CD4-positive, CD25-positive, alpha-beta regulatory T cell (primary cell): ENCODE results near the gene TMEM62. TPM values are rescaled to one million over a fixed set of nuclear protein-coding genes. Genes with fewer than 3 reads are reported as not detected.

Experiments
- ATAC-seq, 2 donors: fragments of 150-1000 bp; cut with Tn5 transposase; one replicate each; pipeline ENCODE4 v1.10.0; 2021; ENCODE audit warnings: low read depth in 2 of 2, moderate number of reproducible peaks in 2 of 2, moderate library complexity in 1 of 2
- DNase-seq, 3 donors: peaks; one replicate each; pipeline versions ENCODE4 v3.0.0 to v3.0.0-alpha.2; 2012 to 2022; ENCODE audit warnings: mixed read lengths in 1 of 3
- H3K27ac ChIP-seq: one replicate; pipeline ENCODE4 v1.7.0; 2013; ENCODE audit warnings: mild to moderate bottlenecking, low read length; ENCODE audit not compliant: insufficient read depth, poor library complexity, severe bottlenecking
- H3K27me3 ChIP-seq: one replicate; pipeline ENCODE4 v1.7.0; 2013; ENCODE audit warnings: low read length; ENCODE audit not compliant: control insufficient read depth, insufficient read depth
- H3K36me3 ChIP-seq: one replicate; pipeline ENCODE4 v1.7.0; 2013; ENCODE audit warnings: mild to moderate bottlenecking, low read length, moderate library complexity; ENCODE audit not compliant: control insufficient read depth, insufficient read depth
- H3K4me1 ChIP-seq: 2 replicates; pipeline ENCODE4 v1.7.0; 2013; ENCODE audit warnings: mild to moderate bottlenecking, low read length; ENCODE audit not compliant: insufficient read depth, control insufficient read depth, poor library complexity, severe bottlenecking
- H3K4me3 ChIP-seq: one replicate; pipeline ENCODE4 v1.7.0; 2013; ENCODE audit warnings: low read depth, mild to moderate bottlenecking, low read length, moderate library complexity
- H3K9me3 ChIP-seq, 2 experiments: 1 replicate in 1 of 2; 2 replicates in 1 of 2; pipeline ENCODE4 v1.7.0; 2013; ENCODE audit warnings: low read length in 2 of 2, mild to moderate bottlenecking in 1 of 2, moderate library complexity in 1 of 2; ENCODE audit not compliant: control insufficient read depth in 2 of 2
- H3K27ac Mint-ChIP-seq, 3 donors: one replicate each; pipeline ENCODE4 v1.8.0; 2020 to 2022; ENCODE audit warnings: mild to moderate bottlenecking in 3 of 3, mixed read lengths in 3 of 3, moderate library complexity in 2 of 3
- H3K27me3 Mint-ChIP-seq: one replicate; pipeline ENCODE4 v1.8.0; 2022; ENCODE audit warnings: mild to moderate bottlenecking, mixed read lengths
- H3K36me3 Mint-ChIP-seq: one replicate; pipeline ENCODE4 v1.8.0; 2020; ENCODE audit warnings: mixed read lengths
- H3K4me1 Mint-ChIP-seq, 4 donors: one replicate each; pipeline ENCODE4 v1.8.0; 2020 to 2022; ENCODE audit warnings: mixed read lengths in 4 of 4, mild to moderate bottlenecking in 1 of 4
- H3K4me3 Mint-ChIP-seq, 4 donors: one replicate each; pipeline ENCODE4 v1.8.0; 2020 to 2022; ENCODE audit warnings: mild to moderate bottlenecking in 4 of 4, mixed read lengths in 4 of 4, moderate library complexity in 3 of 4
- H3K9me3 Mint-ChIP-seq, 7 donors: one replicate each; pipeline ENCODE4 v1.8.0; 2020 to 2022; ENCODE audit warnings: mixed read lengths in 7 of 7, mild to moderate bottlenecking in 3 of 7, moderate library complexity in 2 of 7
- polyA plus RNA-seq, 4 donors: library from polyadenylated mRNA; unstranded; fragments of 300-500 nt; fragmentation: Illumina TruSeq; gene quantifications; one replicate each; pipeline ENCODE4 v1.2.3, GENCODE V29; 2021
- total RNA-seq: library from RNA; stranded (reverse); gene quantifications from one replicate; pipeline ENCODE4 v1.2.3, GENCODE V29; 2022

TMEM62 gene
- total and polyA plus RNA-seq, 5 donors from 2014 or later, result 11.4 to 30.0 (median 15.6) TPM

DNA sequence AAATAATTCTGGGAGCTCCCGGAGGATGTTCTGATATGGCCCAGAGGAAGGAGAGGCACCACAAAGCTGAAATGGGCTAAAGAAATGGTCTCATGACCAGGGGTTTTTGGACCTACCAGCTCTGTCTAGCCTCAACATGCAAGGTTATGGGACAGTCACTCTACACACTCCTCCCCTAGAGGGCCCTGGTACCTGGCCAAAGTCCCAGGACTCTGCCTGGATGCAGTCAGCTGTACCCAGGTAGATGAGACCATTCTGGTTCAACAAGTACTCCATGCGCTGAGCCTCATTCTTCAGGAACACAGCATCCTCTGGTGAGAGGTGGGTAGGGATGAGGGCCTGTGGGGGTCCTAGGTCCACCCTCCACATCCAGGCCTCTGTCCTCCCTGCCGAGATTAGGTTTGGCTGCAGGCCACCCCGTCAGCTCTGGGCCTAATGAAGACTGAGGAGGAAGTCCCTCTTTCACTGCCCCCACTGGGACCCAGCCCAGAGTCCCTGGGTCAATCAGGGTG is 77.9 kb downstream of the TMEM62 start:
- peaks cover 2% of the 10 kb centered on the region for H3K27me3 ChIP-seq
- H3K4me1 ChIP-seq, result no peaks in the 10 kb centered on the region
- no peak overlapping the region for H3K4me3 ChIP-seq
- H3K36me3 Mint-ChIP-seq, result no peaks in the 10 kb centered on the region
- no peak for ATAC-seq
- no peaks in the 10 kb centered on the region for H3K36me3 ChIP-seq
- no peak overlapping the region for H3K4me3 Mint-ChIP-seq
- H3K27ac ChIP-seq, result no peak overlapping the region
- H3K27ac Mint-ChIP-seq, result no peak overlapping the region
- H3K9me3 ChIP-seq, result no peaks in the 10 kb centered on the region
- no peak for DNase-seq
- no peaks in the 10 kb centered on the region for H3K9me3 Mint-ChIP-seq
- H3K4me1 Mint-ChIP-seq, result no peaks in the 10 kb centered on the region
- peaks cover 9% of the 10 kb centered on the region for H3K27me3 Mint-ChIP-seq

- Histone ChIP-seq H3K36me3 (no peaks in the 10 kb centered on the region), H3K4me3 (no peak overlapping the region), H3K9me3 (no peaks in the 10 kb centered on the region), H3K4me1 (no peaks in the 10 kb centered on the region), H3K27ac (no peak overlapping the region), H3K27me3 (peaks cover 2% of the 10 kb centered on the region)
- H3K4me3 Mint-ChIP-seq, result no peak overlapping the region
- DNase-seq (no peak), ATAC-seq (no peak)
- H3K4me1 Mint-ChIP-seq, result no peaks in the 10 kb centered on the region
- no peaks in the 10 kb centered on the region for H3K36me3 Mint-ChIP-seq
- no peak overlapping the region for H3K27ac Mint-ChIP-seq
- H3K27me3 Mint-ChIP-seq, result peaks cover 9% of the 10 kb centered on the region
- H3K9me3 Mint-ChIP-seq, result peaks cover 0 to 2% (median 0%) of the 10 kb centered on the region in 7 donors
Observed at GRCh38 chr15:43212299-43212698, 78.9 kb downstream of the TMEM62 start.

GRCh38 chr15:43212951-43213350 is 79.6 kb downstream of the TMEM62 start:
- H3K27ac Mint-ChIP-seq, result no peak overlapping the region
- Histone ChIP-seq H3K27me3 (peaks cover 2% of the 10 kb centered on the region), H3K36me3 (no peaks in the 10 kb centered on the region), H3K4me3 (no peak overlapping the region), H3K4me1 (no peaks in the 10 kb centered on the region), H3K9me3 (no peaks in the 10 kb centered on the region), H3K27ac (no peak overlapping the region)
- ATAC-seq (no peak), DNase-seq (no peak)
- peaks cover 0 to 2% (median 0%) of the 10 kb centered on the region in 7 donors for H3K9me3 Mint-ChIP-seq
- no peaks in the 10 kb centered on the region for H3K4me1 Mint-ChIP-seq
- no peaks in the 10 kb centered on the region for H3K36me3 Mint-ChIP-seq
- H3K27me3 Mint-ChIP-seq, result peaks cover 9% of the 10 kb centered on the region
- H3K4me3 Mint-ChIP-seq, result no peak overlapping the region

DNA sequence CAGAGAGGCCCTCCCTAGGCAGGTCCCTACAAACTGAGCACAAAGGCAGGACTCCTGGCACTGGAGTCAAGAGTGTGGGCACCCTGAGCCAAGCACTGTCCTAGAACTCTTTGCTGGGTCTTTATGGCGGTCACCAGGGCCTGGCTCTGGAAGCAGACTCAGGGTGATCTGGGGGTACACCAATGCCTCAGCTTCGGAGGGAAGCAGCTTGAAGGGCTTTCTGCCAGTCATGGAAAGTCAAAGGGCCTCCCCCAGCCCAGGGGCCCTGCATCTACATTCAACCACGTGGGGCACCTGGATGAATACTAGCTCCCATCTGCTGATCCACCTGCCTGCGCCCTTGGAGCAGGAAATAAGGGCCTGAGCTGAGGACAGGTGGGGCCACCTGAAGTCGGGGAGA is 80.1 kb downstream of the TMEM62 start:
- no peaks in the 10 kb centered on the region for H3K4me1 ChIP-seq
- no peaks in the 10 kb centered on the region for H3K9me3 ChIP-seq
- Mint-ChIP-seq H3K9me3 (peaks cover 0 to 2% (median 0%) of the 10 kb centered on the region in 7 donors), H3K27me3 (peaks cover 9% of the 10 kb centered on the region), H3K4me3 (no peak overlapping the region), H3K27ac (no peak overlapping the region), H3K36me3 (no peaks in the 10 kb centered on the region), H3K4me1 (no peaks in the 10 kb centered on the region)
- H3K36me3 ChIP-seq, result no peaks in the 10 kb centered on the region
- DNase-seq (no peak), ATAC-seq (no peak)
- no peak overlapping the region for H3K27ac ChIP-seq
- peaks cover 2% of the 10 kb centered on the region for H3K27me3 ChIP-seq
- H3K4me3 ChIP-seq, result no peak overlapping the region

GRCh38 chr15:43214169-43214568 is 80.8 kb downstream of the TMEM62 start:
- Histone ChIP-seq H3K9me3 (no peaks in the 10 kb centered on the region), H3K36me3 (no peaks in the 10 kb centered on the region), H3K27ac (no peak overlapping the region), H3K4me1 (no peaks in the 10 kb centered on the region), H3K4me3 (no peak overlapping the region), H3K27me3 (peaks cover 2% of the 10 kb centered on the region)
- ATAC-seq (no peak), DNase-seq (no peak)
- no peak overlapping the region for H3K4me3 Mint-ChIP-seq
- H3K36me3 Mint-ChIP-seq, result no peaks in the 10 kb centered on the region
- H3K9me3 Mint-ChIP-seq, result peaks cover 0 to 2% (median 0%) of the 10 kb centered on the region in 7 donors
- H3K4me1 Mint-ChIP-seq, result no peaks in the 10 kb centered on the region
- no peak overlapping the region for H3K27ac Mint-ChIP-seq
- peaks cover 5% of the 10 kb centered on the region for H3K27me3 Mint-ChIP-seq

DNA sequence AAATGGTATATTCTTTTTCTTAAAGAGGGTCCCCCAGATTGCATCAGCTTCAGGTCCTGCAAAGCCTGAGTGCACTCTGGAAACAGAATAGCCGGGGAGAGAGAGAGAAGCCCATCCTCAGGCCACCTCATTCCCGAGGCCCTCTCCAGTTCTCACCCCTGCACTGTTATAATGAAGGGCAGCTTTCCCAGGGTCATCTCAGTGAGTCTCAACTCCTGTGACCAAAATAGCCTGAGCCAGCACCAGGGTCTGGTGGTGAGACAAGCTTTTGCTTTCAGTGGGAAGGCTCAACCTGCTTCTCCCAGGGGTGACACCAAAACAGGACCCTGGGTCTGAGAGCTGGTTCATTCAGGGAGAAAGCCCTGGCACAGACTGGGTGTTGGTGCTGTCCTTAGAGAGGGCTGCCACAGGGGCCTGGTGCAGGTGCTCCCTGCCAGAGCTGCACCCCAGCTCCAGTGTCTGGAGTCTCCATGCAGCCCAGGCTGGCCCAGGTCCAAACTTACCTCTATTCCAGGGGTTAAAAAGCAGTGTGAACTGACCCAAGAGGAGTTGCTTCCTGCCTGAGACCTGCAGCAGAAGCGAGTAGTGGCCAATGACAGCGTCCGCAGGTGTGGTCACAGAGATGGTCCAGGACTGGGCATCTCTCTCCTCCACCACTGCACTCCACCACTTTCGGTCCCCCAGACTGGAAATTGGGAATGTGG is 81.4 kb downstream of the TMEM62 start:
- Mint-ChIP-seq H3K27ac (no peak overlapping the region), H3K36me3 (no peaks in the 10 kb centered on the region), H3K4me3 (no peak overlapping the region), H3K27me3 (peaks cover 5% of the 10 kb centered on the region), H3K4me1 (no peaks in the 10 kb centered on the region), H3K9me3 (peaks cover 0 to 2% (median 0%) of the 10 kb centered on the region in 7 donors)
- Histone ChIP-seq H3K36me3 (no peaks in the 10 kb centered on the region), H3K27me3 (peaks cover 2% of the 10 kb centered on the region), H3K27ac (no peak overlapping the region), H3K4me3 (no peak overlapping the region), H3K4me1 (no peaks in the 10 kb centered on the region), H3K9me3 (no peaks in the 10 kb centered on the region)
- DNase-seq (no peak), ATAC-seq (no peak)

- Mint-ChIP-seq H3K36me3 (no peaks in the 10 kb centered on the region), H3K27ac (no peak overlapping the region), H3K9me3 (peaks cover 0 to 2% (median 0%) of the 10 kb centered on the region in 7 donors), H3K4me3 (no peak overlapping the region), H3K27me3 (peaks cover 3% of the 10 kb centered on the region), H3K4me1 (no peaks in the 10 kb centered on the region)
- Histone ChIP-seq H3K36me3 (no peaks in the 10 kb centered on the region), H3K27ac (no peak overlapping the region), H3K9me3 (no peaks in the 10 kb centered on the region), H3K4me3 (no peak overlapping the region), H3K27me3 (peaks cover 2% of the 10 kb centered on the region), H3K4me1 (no peaks in the 10 kb centered on the region)
- DNase-seq (no peak), ATAC-seq (no peak)
Observed at GRCh38 chr15:43215961-43216360, 82.6 kb downstream of the TMEM62 start.
